Measurements from ENCODE around the gene TNFRSF1A.
A peak's percentile ranks its signal among the peaks of the same experiment; 100 is the strongest.

The TNFRSF1A gene

GRCh38 chr12:6323340-6323994 lies 18.4 kb downstream of the TNFRSF1A start:
- peak; percentile 64 for TF ChIP-seq CTCF (IDR thresholded peaks at IDR 0.05; ENCODE audit: low read depth, low read length, missing control alignments)
- in situ Hi-C loops (cut with HindIII; ENCODE audit: low sequenced_read_pairs): loop anchor here (5.0 kb wide), 1 partner anchor 66 kb away; no protein-coding TSS in a partner anchor
- no peak overlapping the region for H3K4me3 ChIP-seq (ENCODE audit: low read depth, low read length)
- DNase-seq (ENCODE audit: low read depth): peak; percentile 86

- no peak for TF ChIP-seq CTCF (IDR thresholded peaks at IDR 0.05; ENCODE audit: low read depth, low read length, missing control alignments)
- no peak for DNase-seq (ENCODE audit: low read depth)
- in situ Hi-C loops (cut with HindIII; ENCODE audit: low sequenced_read_pairs): loop anchor here (5.0 kb wide), 1 partner anchor 66 kb away; no protein-coding TSS in a partner anchor
- no peak overlapping the region for H3K4me3 ChIP-seq (ENCODE audit: low read depth, low read length)
These were observed 18.9 kb downstream of the TNFRSF1A start for GRCh38 chr12:6322969-6323339.

- TF ChIP-seq CTCF (IDR thresholded peaks at IDR 0.05; ENCODE audit: low read depth, low read length, missing control alignments): no peak
- DNase-seq (ENCODE audit: low read depth): no peak
- no peak overlapping the region for H3K4me3 ChIP-seq (ENCODE audit: low read depth, low read length)
- in situ Hi-C loops (cut with HindIII; ENCODE audit: low sequenced_read_pairs): loop anchor here (5.0 kb wide), 1 partner anchor 65 kb away; no protein-coding TSS in a partner anchor
These were observed 19.5 kb downstream of the TNFRSF1A start for GRCh38 chr12:6322352-6322751.

GRCh38 chr12:6321905-6322304 lies 20.0 kb downstream of the TNFRSF1A start:
- in situ Hi-C loops (cut with HindIII; ENCODE audit: low sequenced_read_pairs): loop anchor here (5.0 kb wide), 1 partner anchor 65 kb away; no protein-coding TSS in a partner anchor
- H3K4me3 ChIP-seq (ENCODE audit: low read depth, low read length): no peak overlapping the region
- DNase-seq (ENCODE audit: low read depth): no peak
- no peak for TF ChIP-seq CTCF (IDR thresholded peaks at IDR 0.05; ENCODE audit: low read depth, low read length, missing control alignments)

GRCh38 chr12:6319446-6319845 lies 22.4 kb downstream of the TNFRSF1A start:
- no peak overlapping the region for H3K4me3 ChIP-seq (ENCODE audit: low read depth, low read length)
- TF ChIP-seq CTCF (IDR thresholded peaks at IDR 0.05; ENCODE audit: low read depth, low read length, missing control alignments): no peak
- DNase-seq (ENCODE audit: low read depth): no peak
- in situ Hi-C loops (cut with HindIII; ENCODE audit: low sequenced_read_pairs): no loop called here

- in situ Hi-C loops (cut with HindIII; ENCODE audit: low sequenced_read_pairs): no loop called here
- H3K4me3 ChIP-seq (ENCODE audit: low read depth, low read length): no peak overlapping the region
- no peak for DNase-seq (ENCODE audit: low read depth)
- no peak for TF ChIP-seq CTCF (IDR thresholded peaks at IDR 0.05; ENCODE audit: low read depth, low read length, missing control alignments)
These were observed 23.4 kb downstream of the TNFRSF1A start for GRCh38 chr12:6318440-6318879.

All from astrocyte of the cerebellum (primary cell).